ENCODE measurements around the gene GHRHR. TPM values are rescaled to one million over a fixed set of nuclear protein-coding genes. Genes with fewer than 3 reads are reported as not detected.

The GHRHR gene
- total and polyA plus RNA-seq, 4 donors: 0.38 to 0.77 (median 0.77) TPM; not detected in 1

DNA sequence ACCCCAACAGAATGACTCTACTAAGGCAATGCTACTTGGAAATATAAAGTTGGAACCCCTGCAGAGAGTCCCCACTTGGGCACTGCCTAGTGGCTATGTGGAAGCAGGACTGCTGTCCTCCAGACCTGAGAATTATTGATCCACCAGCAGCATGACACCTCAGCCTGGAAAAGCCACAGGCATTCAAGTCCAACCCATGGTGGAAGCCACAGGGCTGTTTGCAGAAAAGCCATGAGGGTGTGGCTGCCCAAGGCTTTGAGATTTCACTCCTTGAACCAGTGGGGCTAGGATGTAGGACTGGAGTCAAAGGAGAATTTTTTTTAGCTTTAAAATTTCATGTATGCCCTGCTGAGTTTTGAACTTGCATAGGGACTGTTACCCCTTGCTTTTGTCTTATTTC, 13.6 kb upstream of the GHRHR start:
- Histone ChIP-seq H3K4me1 (ENCODE audit: control insufficient read depth in 5 of 5, insufficient read depth in 5 of 5, low read length in 5 of 5) (peaks cover 0 to 5% (median 0%) of the 10 kb centered on the region in 5 donors), H3K9ac (ENCODE audit: insufficient read depth in 1 of 2, low read length in 2 of 2) (no peak overlapping the region), H3K27me3 (ENCODE audit: control insufficient read depth in 3 of 3, insufficient read depth in 3 of 3, low read length in 2 of 3) (no peaks in the 10 kb centered on the region), H3K9me3 (ENCODE audit: control insufficient read depth in 4 of 4, insufficient read depth in 3 of 4, low read length in 3 of 4) (peaks cover 0 to 2% (median 1%) of the 10 kb centered on the region in 4 donors), H3K4me3 (no peak overlapping the region), H3K36me3 (ENCODE audit: control insufficient read depth in 4 of 4, insufficient read depth in 4 of 4, low read length in 4 of 4) (no peaks in the 10 kb centered on the region), H3K27ac (ENCODE audit: low read depth in 1 of 2, low read length in 1 of 2) (no peak overlapping the region)
- no peak for DNase-seq
- ATAC-seq (ENCODE audit: insufficient read depth, low FRiP score): no peak
- TF ChIP-seq, protein P1, sequence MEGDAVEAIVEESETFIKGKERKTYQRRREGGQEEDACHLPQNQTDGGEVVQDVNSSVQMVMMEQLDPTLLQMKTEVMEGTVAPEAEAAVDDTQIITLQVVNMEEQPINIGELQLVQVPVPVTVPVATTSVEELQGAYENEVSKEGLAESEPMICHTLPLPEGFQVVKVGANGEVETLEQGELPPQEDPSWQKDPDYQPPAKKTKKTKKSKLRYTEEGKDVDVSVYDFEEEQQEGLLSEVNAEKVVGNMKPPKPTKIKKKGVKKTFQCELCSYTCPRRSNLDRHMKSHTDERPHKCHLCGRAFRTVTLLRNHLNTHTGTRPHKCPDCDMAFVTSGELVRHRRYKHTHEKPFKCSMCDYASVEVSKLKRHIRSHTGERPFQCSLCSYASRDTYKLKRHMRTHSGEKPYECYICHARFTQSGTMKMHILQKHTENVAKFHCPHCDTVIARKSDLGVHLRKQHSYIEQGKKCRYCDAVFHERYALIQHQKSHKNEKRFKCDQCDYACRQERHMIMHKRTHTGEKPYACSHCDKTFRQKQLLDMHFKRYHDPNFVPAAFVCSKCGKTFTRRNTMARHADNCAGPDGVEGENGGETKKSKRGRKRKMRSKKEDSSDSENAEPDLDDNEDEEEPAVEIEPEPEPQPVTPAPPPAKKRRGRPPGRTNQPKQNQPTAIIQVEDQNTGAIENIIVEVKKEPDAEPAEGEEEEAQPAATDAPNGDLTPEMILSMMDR (IDR thresholded peaks at IDR 0.05; ENCODE audit: control extremely low read depth, extremely low read depth): no peak

DNA sequence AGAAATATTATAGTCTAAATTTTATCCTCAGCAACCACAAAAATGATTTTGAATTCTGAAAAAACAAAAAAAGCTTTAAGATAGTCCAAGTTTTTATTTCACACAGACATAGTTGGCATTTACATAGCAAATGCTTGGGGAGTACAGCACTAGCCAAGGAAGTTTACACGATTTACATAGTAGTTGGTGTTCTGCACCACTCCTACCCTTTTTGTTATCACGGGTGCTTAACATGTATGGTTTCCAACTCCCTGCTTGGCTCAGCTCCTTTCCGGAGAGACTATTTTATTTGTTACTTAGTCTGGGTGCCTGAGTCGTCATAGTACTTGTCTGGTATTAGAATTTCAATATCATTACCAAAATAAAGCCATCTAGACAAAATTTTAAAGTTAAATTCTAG, 8.8 kb upstream of the GHRHR start:
- no peak for DNase-seq
- Histone ChIP-seq H3K27me3 (ENCODE audit: control insufficient read depth in 3 of 3, insufficient read depth in 3 of 3, low read length in 2 of 3) (no peaks in the 10 kb centered on the region), H3K4me1 (ENCODE audit: control insufficient read depth in 5 of 5, insufficient read depth in 5 of 5, low read length in 5 of 5) (peaks cover 0 to 2% (median 0%) of the 10 kb centered on the region in 5 donors), H3K27ac (ENCODE audit: low read depth in 1 of 2, low read length in 1 of 2) (no peak overlapping the region), H3K9me3 (ENCODE audit: control insufficient read depth in 4 of 4, insufficient read depth in 3 of 4, low read length in 3 of 4) (peaks cover 0 to 2% (median 0%) of the 10 kb centered on the region in 4 donors), H3K9ac (ENCODE audit: insufficient read depth in 1 of 2, low read length in 2 of 2) (no peak overlapping the region), H3K4me3 (no peak overlapping the region), H3K36me3 (ENCODE audit: control insufficient read depth in 4 of 4, insufficient read depth in 4 of 4, low read length in 4 of 4) (no peaks in the 10 kb centered on the region)
- WGBS, 2 donors: 66 to 77% methylated on average over 4 of the region's 4 CpGs
- no peak for ATAC-seq (ENCODE audit: insufficient read depth, low FRiP score)
- TF ChIP-seq, protein P1 (IDR thresholded peaks at IDR 0.05; ENCODE audit: control extremely low read depth, extremely low read depth): no peak

DNA sequence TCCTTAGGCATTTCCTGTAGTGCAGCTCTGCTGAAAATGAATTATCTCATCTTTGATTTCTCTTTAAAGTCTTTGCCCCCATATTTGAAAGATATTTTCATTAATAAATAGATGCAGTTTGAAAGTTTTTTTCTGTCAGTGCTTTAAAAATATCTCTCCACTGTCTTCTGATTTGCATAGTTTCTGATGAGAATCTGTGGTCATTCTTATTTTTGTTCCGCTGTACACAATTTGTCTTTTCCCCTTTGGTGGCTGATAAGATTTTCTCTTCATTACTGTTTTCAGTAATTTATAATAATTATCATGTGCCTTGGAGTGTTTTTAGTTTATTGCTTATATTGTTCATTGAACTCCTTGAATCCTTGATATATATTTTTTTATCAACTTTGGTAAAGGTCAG, 7.0 kb upstream of the GHRHR start:
- H3K27me3 ChIP-seq (ENCODE audit: control insufficient read depth in 3 of 3, insufficient read depth in 3 of 3, low read length in 2 of 3): no peaks in the 10 kb centered on the region
- H3K4me1 ChIP-seq (ENCODE audit: control insufficient read depth in 5 of 5, insufficient read depth in 5 of 5, low read length in 5 of 5): no peaks in the 10 kb centered on the region
- no peaks in the 10 kb centered on the region for H3K36me3 ChIP-seq (ENCODE audit: control insufficient read depth in 4 of 4, insufficient read depth in 4 of 4, low read length in 4 of 4)
- H3K9ac ChIP-seq (ENCODE audit: insufficient read depth in 1 of 2, low read length in 2 of 2): no peak overlapping the region
- H3K4me3 ChIP-seq: no peak overlapping the region
- no peak overlapping the region for H3K27ac ChIP-seq (ENCODE audit: low read depth in 1 of 2, low read length in 1 of 2)
- H3K9me3 ChIP-seq (ENCODE audit: control insufficient read depth in 4 of 4, insufficient read depth in 3 of 4, low read length in 3 of 4): peaks cover 0 to 2% (median 0%) of the 10 kb centered on the region in 4 donors
- DNase-seq: no peak
- ATAC-seq (ENCODE audit: insufficient read depth, low FRiP score): no peak
- TF ChIP-seq, protein P1 (IDR thresholded peaks at IDR 0.05; ENCODE audit: control extremely low read depth, extremely low read depth): no peak
- WGBS, 2 donors: 96 to 97% methylated on average over 1 of the region's 1 CpG

DNA sequence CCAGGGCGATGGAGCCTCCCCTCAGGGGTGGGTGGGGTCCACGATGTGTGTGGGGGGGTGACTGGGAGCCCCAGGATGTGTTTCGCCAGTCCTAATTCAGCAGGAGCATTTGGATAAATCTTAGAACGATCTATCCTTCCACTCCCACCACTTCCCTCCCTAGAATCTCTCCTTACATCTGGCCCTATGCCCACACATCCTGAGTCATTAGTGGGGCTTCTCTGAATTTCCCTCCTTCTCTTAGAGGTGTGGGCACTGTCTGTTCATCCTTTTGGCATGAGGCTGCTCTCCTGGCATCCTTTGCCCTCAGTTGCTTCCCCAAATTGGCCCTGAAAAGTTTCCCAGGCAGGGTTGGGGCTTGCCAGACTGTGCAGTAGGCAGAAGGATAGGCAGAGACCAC, 1.6 kb downstream of the GHRHR start:
- Histone ChIP-seq H3K27ac (ENCODE audit: low read depth in 1 of 2, low read length in 1 of 2) (no peak overlapping the region), H3K9ac (ENCODE audit: insufficient read depth in 1 of 2, low read length in 2 of 2) (no peak overlapping the region), H3K4me1 (ENCODE audit: control insufficient read depth in 5 of 5, insufficient read depth in 5 of 5, low read length in 5 of 5) (peaks cover 0 to 6% (median 0%) of the 10 kb centered on the region in 5 donors), H3K9me3 (ENCODE audit: control insufficient read depth in 4 of 4, insufficient read depth in 3 of 4, low read length in 3 of 4) (no peaks in the 10 kb centered on the region), H3K27me3 (ENCODE audit: control insufficient read depth in 3 of 3, insufficient read depth in 3 of 3, low read length in 2 of 3) (no peaks in the 10 kb centered on the region), H3K36me3 (ENCODE audit: control insufficient read depth in 4 of 4, insufficient read depth in 4 of 4, low read length in 4 of 4) (no peaks in the 10 kb centered on the region), H3K4me3 (no peak overlapping the region)
- 65 to 82% methylated on average over 4 of the region's 4 CpGs for WGBS, 2 donors
- no peak for ATAC-seq (ENCODE audit: insufficient read depth, low FRiP score)
- DNase-seq: no peak
- TF ChIP-seq, protein P1 (IDR thresholded peaks at IDR 0.05; ENCODE audit: control extremely low read depth, extremely low read depth): no peak

All from lung (tissue), 12 donors.